ENCODE data around the gene AFAP1L1. TPM values are rescaled to one million over a fixed set of nuclear protein-coding genes. Genes with fewer than 3 reads are reported as not detected.

AFAP1L1 gene
- total and polyA plus RNA-seq, 7 donors, result 10.8 to 39.9 (median 23.0) TPM

DNA sequence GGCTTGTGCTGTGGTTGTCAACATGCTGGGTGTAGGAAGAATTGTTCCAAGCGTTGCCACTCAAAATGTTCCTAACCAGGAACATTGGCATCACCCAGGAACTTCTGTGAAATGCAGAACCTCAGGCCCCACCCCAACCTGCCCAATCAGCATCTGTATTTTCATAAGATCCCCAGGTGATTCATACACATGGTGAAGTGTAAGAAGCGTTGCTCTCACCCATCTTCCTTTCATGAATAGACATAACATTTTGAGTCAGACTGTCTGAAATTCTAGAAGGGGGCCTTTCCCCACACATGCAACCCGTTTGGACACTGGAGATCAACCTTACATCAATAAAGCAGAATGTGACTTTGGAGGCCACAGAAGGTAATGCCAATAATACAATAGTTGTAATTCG, 9.3 kb upstream of the AFAP1L1 start:
- no peaks in the 10 kb centered on the region for H3K27me3 ChIP-seq (ENCODE audit: insufficient read depth in 3 of 3, low read length in 2 of 3)
- intact Hi-C loops (cut with DNase I), result loop anchor here in 1 of 2 donors (10.0 kb wide), 1 partner anchor 172 kb away; no protein-coding TSS in a partner anchor
- peaks cover 0 to 8% of the 10 kb centered on the region in 2 donors for H3K36me3 ChIP-seq (ENCODE audit: insufficient read depth in 1 of 2, low read depth in 1 of 2)
- TF ChIP-seq, protein P1, sequence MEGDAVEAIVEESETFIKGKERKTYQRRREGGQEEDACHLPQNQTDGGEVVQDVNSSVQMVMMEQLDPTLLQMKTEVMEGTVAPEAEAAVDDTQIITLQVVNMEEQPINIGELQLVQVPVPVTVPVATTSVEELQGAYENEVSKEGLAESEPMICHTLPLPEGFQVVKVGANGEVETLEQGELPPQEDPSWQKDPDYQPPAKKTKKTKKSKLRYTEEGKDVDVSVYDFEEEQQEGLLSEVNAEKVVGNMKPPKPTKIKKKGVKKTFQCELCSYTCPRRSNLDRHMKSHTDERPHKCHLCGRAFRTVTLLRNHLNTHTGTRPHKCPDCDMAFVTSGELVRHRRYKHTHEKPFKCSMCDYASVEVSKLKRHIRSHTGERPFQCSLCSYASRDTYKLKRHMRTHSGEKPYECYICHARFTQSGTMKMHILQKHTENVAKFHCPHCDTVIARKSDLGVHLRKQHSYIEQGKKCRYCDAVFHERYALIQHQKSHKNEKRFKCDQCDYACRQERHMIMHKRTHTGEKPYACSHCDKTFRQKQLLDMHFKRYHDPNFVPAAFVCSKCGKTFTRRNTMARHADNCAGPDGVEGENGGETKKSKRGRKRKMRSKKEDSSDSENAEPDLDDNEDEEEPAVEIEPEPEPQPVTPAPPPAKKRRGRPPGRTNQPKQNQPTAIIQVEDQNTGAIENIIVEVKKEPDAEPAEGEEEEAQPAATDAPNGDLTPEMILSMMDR (IDR thresholded peaks at IDR 0.05), result no peak
- H3K4me3 ChIP-seq, result no peak overlapping the region
- no peaks in the 10 kb centered on the region for H3K4me1 ChIP-seq
- 71 to 76% (median 73%) methylated on average over 4 of the region's 4 CpGs for WGBS, 3 donors
- ATAC-seq (no peak), DNase-seq (no peak)
- no peak overlapping the region for H3K27ac ChIP-seq
- no peaks in the 10 kb centered on the region for H3K9me3 ChIP-seq

- DNase-seq, result no peak
- no peaks in the 10 kb centered on the region for H3K36me3 ChIP-seq (ENCODE audit: insufficient read depth in 1 of 2, low read depth in 1 of 2)
- H3K27me3 ChIP-seq (ENCODE audit: insufficient read depth in 3 of 3, low read length in 2 of 3), result no peaks in the 10 kb centered on the region
- 53 to 57% (median 55%) methylated on average over 12 of the region's 12 CpGs for WGBS, 3 donors
- H3K4me1 ChIP-seq, result no peaks in the 10 kb centered on the region
- H3K9me3 ChIP-seq, result peaks cover 10% of the 10 kb centered on the region
- H3K4me3 ChIP-seq, result no peak overlapping the region
- TF ChIP-seq, protein P1 (IDR thresholded peaks at IDR 0.05), result peak; percentile 13
- ATAC-seq, result no peak
- intact Hi-C loops (cut with DNase I), result loop anchor here (1.0 to 10.0 kb wide), 3 partner anchors 103 to 170 kb away; no protein-coding TSS in a partner anchor
- H3K27ac ChIP-seq, result no peak overlapping the region
Observed at GRCh38 chr5:149264439-149265067, 7.1 kb upstream of the AFAP1L1 start.

DNA sequence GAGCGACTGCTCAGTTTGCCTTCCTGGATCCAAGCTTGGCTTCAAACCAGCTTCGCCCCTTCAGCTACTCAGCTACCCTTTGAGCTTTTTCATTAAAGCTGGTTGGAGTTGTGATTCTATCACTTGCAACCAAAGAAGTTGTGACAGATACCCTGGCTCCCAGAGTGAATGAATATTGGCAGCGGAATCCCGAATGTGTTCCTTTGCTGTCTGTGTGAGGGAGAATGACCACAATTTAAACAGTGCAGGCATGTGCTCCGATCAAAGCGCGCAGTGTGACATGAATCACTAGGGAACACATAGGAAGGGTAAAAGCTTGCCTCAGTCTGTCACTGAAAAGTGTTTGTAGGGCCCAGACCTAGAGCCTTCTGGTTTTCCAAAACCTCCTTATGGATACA, 6.6 kb upstream of the AFAP1L1 start:
- no peaks in the 10 kb centered on the region for H3K27me3 ChIP-seq (ENCODE audit: insufficient read depth in 3 of 3, low read length in 2 of 3)
- H3K9me3 ChIP-seq, result peaks cover 10% of the 10 kb centered on the region
- H3K27ac ChIP-seq, result no peak overlapping the region
- 88 to 89% (median 89%) methylated on average over 7 of the region's 7 CpGs for WGBS, 3 donors
- intact Hi-C loops (cut with DNase I), result loop anchor here (1.0 to 10.0 kb wide), 3 partner anchors 102 to 170 kb away; no protein-coding TSS in a partner anchor
- no peak overlapping the region for H3K4me3 ChIP-seq
- DNase-seq (no peak), ATAC-seq (no peak)
- TF ChIP-seq, protein P1 (IDR thresholded peaks at IDR 0.05), result no peak
- H3K4me1 ChIP-seq, result no peaks in the 10 kb centered on the region
- H3K36me3 ChIP-seq (ENCODE audit: insufficient read depth in 1 of 2, low read depth in 1 of 2), result no peaks in the 10 kb centered on the region

- intact Hi-C loops (cut with DNase I), result loop anchor here (1.0 to 10.0 kb wide), 3 partner anchors 102 to 169 kb away; no protein-coding TSS in a partner anchor
- ATAC-seq (peak; percentile 35 to 72 (median 54)), DNase-seq (no peak)
- WGBS, 3 donors, result 19 to 33% (median 29%) methylated on average over 4 of the region's 4 CpGs
- Histone ChIP-seq H3K27ac (no peak overlapping the region), H3K4me1 (peaks cover 1% of the 10 kb centered on the region), H3K9me3 (peaks cover 10% of the 10 kb centered on the region), H3K36me3 (ENCODE audit: insufficient read depth in 1 of 2, low read depth in 1 of 2) (no peaks in the 10 kb centered on the region), H3K4me3 (no peak overlapping the region), H3K27me3 (ENCODE audit: insufficient read depth in 3 of 3, low read length in 2 of 3) (no peaks in the 10 kb centered on the region)
- TF ChIP-seq, protein P1 (IDR thresholded peaks at IDR 0.05), result peak; percentile 64
Observed at GRCh38 chr5:149265597-149265996, 6.1 kb upstream of the AFAP1L1 start.
